Measurements from ENCODE around the gene TMPRSS2. TPM values are rescaled to one million over a fixed set of nuclear protein-coding genes. Genes with fewer than 3 reads are reported as not detected.

TMPRSS2 gene
- polyA plus RNA-seq (ENCODE audit: insufficient read length in 4 of 4), result 10 to 100 TPM; 33.0 to 46.1 (median 37.8) TPM

DNA sequence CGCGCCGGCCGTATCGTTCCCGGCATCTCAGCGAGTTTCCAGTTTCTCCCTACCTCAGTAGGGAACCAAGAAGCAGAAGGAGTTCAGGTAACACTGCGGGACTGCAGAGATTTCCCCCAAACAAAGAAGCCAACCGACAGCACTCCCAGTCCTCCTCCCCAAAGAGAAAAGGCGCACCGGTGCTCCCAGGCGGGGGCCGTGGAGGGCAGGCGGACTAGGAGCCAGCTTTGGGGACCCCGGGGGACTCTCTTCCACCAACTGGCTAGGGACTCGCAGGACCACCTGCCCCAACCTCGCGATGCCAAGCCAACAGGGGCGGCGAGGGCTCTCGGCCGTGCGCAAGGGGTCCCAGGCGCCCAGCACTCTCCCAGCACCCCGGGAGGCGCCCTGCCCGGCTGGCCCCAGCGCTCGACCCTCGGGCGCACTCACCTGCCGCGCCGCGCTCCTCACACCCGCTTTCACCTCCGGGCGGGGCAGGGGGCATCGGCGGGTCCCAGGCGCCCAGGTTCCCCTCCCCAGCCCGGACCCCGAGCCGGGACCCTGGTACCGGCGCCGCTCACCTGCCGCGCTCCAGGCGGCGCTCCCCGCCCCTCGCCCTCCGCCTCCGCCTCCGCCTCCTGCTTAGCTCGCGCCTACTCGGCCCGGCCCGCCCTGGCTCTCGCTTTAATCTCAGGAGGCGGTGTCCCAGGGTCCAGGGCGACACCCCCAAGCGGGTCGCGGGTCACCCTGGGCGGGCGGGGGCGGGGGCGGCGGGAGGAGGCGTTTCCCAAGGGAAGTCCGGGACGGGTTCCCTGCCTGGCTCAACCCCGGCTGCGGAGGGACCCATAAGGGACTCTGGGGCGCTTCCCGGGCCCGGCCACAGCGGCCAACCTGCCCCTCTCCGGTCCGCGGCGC is at the start of gene TMPRSS2:
TMPRSS2 (minus strand) TSS at position 638 of the 894 bp plus-strand sequence. CDS start 10,025 bp downstream, outside the sequence.
- DNase-seq (ENCODE audit: low read depth in 4 of 4, low spot score in 2 of 4), result no peak

DNA sequence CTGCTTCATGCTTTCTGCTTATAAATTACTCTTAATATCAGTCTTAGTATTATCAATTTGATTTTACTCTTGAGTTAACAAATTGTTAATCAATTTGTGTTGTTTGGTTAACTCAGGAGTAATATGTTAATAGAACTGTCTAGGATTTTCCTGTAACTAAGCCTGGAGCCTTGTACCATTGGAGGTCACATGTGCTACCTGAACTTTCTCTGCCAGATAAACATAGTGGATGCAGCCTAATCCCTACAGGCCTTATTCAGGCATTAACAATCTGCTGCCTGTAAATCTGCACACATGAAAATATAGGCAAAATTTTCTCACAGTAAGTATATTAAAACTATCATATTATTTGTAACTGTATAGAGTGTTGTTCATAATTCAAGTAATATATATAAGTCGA is 47.1 kb upstream of the TMPRSS2 start:
- no peak for DNase-seq (ENCODE audit: low read depth in 4 of 4, low spot score in 2 of 4)

DNA sequence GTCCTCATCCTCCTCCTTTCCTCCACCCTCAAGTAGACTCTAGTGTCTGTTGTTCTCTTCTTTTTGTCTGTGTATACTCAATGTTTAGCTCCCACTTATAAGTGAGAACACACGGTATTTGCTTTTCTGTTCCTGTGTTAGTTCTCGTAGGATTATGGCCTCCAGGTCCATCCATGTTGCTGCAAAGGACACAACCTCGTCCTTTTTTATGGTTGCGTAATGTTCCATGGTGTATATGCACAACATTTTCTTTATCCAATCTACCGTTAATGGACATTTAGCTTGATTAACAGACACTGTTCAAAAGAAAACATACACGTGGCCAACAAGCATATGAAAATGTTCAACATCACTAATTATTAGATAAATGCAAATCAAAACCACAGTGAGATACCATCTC is 44.3 kb upstream of the TMPRSS2 start:
- no peak for DNase-seq (ENCODE audit: low read depth in 4 of 4, low spot score in 2 of 4)

DNA sequence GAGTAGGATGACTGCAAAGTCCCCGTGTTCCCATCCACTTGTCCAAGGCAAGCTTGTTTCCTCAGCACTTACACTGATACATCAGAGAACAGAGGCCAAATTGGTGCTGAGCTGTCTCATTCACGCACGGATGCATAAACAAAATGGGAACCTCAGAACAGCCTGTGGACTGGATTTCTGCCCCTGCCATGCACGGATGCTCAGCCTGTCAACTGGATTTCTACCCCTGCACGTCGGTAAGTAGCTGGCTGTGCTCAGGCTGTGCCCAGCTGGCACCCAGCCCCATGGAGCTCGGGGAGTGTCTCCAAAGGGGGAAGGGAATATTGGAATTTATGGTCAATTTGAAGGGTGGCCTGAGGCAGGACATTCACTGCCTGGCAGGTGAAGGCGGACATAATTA is 40.8 kb upstream of the TMPRSS2 start:
- no peak for DNase-seq (ENCODE audit: low read depth in 4 of 4, low spot score in 2 of 4)

DNA sequence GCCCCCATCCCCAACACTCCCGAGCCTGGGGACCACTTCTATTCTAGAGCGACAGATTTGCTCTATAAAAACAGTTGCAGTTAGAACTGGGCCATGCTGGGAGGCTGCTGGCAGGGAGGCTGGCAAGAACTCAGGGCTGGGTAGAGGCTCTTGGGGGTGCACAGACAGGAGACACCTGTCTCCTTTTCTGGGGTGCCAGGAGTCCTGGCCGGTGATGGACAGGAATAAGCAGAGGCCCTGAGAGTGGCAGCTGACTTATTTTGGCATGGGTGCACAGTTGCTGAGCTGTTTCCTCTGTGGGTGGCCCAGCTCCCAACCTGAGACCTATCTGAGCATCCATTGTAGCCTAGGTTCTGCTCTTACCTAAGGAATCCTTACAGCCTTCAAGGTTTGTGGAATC is 39.2 kb upstream of the TMPRSS2 start:
- no peak for DNase-seq (ENCODE audit: low read depth in 4 of 4, low spot score in 2 of 4)

DNA sequence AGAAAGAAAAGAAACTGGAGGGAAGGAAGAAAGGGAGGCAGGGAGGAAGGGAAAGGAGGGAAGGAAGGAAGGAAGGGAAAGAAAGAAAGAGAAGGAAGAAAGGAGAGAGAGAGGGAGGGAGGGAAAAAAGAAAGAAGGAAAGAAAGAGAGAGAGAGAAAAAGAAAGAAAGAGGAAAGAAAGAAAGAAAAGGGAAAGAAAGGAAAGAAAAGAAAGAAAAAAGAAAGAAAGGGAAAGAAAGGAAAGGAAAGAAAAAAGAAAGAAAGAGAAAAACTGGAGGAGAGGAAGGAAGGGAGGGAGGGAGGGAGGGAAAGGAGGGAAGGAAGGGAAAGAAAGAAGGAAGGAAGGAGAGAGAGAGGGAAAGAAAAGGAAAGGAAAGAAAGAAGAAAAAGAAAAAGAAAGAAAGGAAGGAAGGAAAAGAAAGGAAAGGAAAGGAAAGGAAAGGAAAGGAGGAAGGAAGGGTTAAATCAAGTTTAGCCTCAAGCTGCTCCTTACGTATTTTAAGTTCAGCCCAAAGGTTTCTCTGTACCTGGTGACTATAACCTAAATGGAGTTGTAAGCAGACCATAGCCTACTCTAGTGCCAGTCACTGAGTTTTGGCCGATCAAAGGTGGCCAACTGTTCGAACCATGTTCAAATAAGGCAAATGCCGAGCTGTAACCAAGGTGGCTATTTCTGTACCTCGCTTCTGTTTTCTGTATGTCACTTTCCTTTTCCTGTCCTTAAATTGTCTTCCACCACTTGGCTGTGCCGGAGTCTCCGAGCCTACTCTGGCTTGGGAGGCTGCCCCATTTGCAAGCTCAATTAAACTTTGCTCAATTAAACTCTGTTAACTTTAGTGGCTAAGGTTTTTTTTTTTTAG is 37.8 kb upstream of the TMPRSS2 start:
- no peak for DNase-seq (ENCODE audit: low read depth in 4 of 4, low spot score in 2 of 4)

DNA sequence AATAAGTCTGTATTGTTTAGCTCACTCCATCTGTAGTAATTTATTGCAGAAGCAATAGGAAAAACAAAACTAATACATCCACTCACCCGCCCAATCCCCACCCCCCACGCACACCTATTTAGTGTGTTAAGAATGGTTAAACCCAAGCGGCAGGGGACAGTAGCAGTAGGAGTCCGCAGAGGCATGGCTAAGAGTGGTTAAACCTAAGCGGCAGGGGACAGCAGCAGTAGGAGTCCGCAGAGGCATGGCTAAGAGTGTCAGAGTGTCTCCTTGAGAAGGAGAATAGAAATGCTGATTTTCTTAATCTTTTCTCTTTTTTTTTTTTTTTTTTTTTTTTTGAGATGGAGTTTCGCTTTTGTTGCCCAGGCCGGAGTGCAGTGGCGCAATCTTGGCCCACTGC is 34.8 kb upstream of the TMPRSS2 start:
- DNase-seq (ENCODE audit: low read depth in 4 of 4, low spot score in 2 of 4), result no peak

DNA sequence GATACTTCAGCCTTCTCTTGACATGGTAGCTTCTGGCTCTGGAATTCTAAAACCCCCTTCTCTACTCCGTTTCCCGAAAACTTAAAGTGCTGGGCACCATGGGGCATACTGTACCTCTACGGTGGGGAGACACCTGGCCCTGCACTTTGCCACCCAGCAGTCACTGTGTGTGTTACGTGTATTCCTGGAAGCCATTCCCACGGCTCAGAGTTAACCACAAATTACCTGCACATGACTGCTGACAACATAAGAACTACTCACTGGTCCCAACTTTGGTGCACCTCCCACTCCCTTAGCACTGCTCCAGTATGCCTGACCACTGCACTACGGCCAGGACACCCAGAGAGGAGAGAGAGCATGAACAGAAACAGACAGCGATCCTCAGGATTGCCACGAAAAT is 29.4 kb upstream of the TMPRSS2 start:
- DNase-seq (ENCODE audit: low read depth in 4 of 4, low spot score in 2 of 4), result no peak

DNA sequence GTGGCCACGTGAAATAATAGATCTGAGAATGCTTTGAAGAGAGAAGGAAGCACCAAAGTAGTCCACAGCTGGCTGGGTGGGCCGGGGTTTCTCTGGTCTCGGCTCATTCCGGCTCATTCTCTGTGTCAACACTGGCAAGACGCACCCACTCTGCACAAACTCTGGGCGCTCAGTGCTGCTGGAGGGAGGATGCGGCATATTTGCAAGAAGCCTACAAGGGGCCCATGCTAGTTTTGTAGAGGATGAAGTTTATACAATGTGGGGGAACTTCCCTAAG is 28.8 kb upstream of the TMPRSS2 start:
- no peak for DNase-seq (ENCODE audit: low read depth in 4 of 4, low spot score in 2 of 4)

DNA sequence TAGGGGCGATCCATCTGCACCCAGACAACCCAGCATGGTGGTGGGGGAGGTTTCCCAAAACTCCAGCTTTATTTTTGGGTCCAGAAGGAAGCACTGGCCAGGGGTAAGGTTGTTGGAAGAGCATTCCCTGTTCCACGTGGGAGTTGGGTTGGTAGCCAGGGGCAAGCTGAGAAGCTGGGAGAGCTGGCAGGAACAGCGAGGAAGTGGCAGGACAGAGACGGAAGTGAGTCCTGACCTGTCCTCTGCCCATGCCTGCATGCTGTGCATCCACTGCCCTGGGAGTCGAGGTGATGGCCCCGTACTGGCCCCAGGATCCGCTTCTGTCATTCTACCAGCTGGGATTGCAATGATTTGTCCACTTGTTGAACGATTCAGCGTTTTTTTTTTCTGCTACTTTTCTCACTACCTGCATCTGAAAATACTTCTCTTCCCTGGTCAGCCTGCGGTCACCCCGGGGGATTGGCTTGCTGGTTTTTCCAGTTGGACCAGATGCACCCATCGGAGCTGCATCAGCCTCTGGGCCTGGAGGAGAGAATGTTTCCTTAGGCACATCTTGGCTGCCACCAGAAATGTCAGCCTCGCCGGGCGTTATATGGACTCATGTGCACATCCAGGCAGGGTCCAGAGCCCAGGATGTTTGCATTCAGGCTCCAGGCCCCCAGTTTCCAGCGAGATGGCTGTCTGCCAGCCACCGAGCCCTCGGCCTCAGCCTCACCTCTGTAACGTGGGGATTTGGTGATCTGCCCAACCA is 28.3 kb upstream of the TMPRSS2 start:
- no peak for DNase-seq (ENCODE audit: low read depth in 4 of 4, low spot score in 2 of 4)

DNA sequence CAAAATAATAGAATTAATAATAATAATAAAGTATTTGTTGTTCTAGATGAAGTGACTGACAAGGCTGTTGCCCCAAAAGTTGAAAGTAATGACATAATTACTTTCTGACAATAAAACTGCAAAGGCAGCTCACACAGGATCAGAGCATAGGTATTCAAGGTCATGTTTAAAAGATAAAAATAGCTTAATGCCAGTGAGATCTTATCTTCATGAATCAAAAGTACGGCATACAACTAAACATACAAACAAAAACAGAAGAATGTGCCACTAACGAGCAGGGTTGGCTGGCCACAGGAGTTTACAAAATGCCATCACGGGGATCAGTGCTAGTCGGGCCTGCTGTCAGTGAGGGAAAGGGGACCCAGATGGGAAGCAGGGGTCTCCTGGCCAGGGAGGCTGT is 22.4 kb upstream of the TMPRSS2 start:
- DNase-seq (ENCODE audit: low read depth in 4 of 4, low spot score in 2 of 4), result no peak

DNA sequence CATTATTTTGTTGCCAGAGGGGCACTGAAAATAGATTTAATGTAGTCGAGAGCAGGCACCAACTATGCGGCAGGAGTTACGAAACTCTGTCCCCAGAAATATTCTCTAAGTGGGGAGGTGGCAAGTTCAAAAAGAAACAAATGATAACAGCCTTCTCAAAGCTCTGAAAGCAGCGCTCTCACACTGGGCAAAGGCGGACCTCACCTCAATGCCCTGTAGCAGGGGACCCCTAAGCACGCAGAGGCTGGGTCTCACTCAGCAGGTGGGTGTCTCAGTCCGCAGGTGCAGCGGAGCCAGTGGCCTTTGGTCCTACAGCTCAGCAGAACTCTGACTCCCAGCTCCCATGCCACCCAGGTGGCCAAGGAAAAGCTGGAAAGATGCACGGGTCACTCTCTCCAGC is 21.8 kb upstream of the TMPRSS2 start:
- DNase-seq (ENCODE audit: low read depth in 4 of 4, low spot score in 2 of 4), result no peak

DNA sequence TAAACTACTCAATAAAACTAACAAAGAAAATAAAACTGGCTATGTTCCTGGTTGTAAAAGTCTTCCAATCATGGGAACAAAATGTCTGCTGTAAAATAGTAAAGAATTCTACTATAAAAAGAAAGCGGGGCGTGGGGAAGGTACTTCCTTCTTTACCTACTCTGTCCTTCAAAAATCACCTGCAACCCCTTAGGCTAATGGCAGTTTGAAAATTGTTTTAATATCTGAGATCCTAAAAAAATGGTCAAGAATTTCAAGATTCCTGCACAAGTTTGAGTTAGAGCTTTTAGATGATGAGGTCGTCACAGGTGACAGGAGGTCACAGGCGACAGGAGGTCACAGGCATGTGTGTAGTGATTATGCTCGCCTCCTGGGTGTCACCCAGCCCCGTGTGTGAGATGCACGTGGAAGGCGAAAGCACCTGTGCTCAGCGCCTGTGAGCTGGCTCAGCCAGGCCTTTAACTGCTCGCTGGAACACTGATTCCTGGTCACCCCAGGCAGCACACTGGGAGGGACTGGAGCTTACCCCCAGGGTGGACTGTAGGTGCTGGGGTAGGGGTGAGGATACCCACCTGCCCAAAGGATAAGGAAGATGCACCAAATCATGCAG is 18.6 kb upstream of the TMPRSS2 start:
- no peak for DNase-seq (ENCODE audit: low read depth in 4 of 4, low spot score in 2 of 4)

DNA sequence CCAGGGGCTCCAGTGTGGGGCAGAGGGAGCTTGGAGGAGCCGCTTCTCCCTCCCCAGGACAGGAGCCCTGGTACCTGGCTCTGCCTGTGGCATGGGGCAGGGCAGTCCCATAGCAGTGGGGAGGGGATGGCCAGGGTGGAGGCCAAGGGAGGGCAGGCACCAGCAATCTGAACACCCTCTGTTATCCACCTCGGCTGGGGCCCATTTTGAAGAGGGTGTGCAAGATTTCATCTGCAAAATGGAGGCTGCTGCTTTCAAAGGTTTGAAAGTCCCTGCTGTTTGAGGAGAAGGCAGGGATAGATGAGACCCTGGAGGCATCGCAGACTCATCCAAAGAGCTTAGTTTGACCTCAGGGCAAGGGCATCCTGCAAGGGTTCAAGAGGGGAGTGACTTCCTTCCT is 15.2 kb upstream of the TMPRSS2 start:
- no peak for DNase-seq (ENCODE audit: low read depth in 4 of 4, low spot score in 2 of 4)

DNA sequence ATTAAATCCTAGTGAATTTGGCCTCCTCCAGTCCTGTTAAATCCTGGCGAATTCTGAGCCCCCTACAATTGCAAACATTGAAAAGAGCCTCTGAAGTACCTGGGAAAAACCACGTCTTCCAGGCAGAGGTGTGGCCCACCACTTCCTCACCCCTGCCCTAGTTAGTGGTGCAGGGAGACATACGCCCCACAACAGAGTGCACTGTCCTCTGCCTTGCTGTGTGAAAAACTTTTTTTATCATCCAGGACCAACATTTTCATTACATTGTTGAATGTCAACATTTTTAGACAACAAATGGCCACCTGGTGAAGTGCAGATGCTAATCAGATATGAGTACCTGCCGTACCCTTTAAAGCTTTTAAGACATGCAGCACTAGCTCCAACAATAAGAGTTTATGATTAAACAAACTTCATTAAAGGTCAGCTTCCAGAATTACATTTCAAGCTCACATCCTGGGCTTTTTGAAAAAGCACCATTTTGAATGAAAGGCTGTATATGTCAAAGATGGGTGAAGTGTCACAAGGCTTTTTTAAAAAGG is 13.6 kb upstream of the TMPRSS2 start:
- DNase-seq (ENCODE audit: low read depth in 4 of 4, low spot score in 2 of 4), result no peak

DNA sequence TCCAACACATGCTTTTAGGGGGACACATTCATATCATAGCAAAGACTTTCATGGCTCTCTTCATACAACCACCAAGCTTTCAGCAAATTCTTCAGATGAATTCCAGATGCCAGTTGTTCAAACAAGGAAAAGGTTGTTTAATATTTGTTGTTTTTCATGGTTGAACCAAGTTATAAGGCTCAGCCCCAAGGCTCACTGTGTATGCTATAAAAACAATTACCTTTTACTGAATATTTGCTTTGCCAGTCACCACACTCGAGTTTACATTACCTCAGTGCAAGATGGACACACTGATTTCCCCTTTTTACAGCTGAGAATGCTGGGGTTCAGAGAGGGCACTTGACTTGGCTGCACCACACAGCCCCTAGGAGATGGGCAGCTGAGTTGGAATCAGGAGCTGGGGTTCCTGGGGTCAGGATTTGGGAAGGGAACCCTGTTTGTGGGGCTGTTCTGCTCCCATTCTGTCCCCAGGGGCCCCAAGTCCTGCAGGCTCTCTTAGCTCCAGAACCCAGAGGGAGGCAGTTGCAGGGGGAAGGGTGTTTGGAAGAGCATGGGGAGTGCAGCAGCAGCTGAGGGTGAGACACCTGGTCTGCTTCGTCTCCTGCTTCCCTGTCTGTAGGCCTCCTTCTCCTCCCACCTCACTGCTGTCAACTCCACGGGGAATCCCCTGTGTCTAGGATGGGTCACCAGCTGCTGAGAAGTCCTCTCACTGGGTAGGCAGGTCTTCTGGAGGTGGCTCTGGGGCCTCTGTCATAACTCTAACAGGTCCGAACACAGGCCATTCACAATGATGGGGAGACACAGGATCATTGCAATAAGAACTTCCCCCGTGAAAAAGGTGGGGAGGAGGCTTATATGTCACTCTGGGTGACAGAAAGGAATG is 12.8 kb upstream of the TMPRSS2 start:
- no peak for DNase-seq (ENCODE audit: low read depth in 4 of 4, low spot score in 2 of 4)

DNA sequence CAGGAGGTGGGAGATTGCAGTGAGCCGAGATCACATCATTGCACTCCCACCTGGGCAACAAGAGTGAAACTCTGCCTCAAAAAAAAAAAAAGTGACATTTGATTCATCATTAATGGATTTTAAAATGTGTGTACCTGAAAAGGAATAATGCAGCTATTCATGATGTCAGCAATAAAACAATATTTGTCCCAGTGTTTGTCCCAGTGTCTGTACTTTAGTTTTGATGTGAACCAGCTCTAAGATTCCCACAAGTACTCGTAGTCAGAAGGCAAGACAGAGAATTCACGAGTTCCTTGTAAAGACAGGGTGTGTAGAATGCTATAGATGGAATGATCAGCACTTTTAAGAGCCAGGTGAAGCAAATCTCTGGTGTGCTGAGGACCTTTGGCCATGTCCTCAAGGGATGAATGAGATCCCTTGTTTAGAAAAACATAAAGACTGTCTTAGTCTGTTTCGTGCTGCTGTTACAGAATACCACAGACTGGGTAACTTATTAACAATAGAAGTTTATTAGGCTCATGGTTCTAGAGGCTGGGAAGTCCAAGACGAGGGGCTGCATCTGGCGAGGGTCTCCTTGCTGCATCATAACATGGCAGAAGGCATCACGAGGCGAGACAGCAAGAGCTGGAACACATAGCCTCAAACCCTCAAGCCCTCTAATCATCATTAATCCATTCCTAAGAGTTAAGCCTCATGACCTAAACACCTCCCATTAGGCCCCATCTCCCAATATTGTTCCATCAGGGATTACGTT is 12.0 kb upstream of the TMPRSS2 start:
- DNase-seq (ENCODE audit: low read depth in 4 of 4, low spot score in 2 of 4), result no peak

DNA sequence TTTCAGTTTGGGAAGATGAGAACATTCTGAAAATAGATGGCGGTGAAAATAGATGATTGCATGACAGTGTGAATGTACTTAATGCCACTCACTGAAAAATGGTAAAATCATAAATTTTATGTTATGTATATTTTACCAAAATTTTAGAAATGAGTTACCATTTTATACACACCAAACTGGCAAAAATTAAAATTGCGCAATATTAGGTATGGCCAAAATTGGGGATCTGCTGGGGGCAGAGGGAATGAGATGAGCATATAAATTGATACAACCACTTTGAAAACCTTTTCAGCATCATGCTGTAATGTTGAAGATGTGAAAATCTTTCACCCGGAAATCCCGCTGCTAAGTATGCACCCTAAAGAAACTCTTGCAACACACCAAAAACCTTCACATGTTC is 10.8 kb upstream of the TMPRSS2 start:
- DNase-seq (ENCODE audit: low read depth in 4 of 4, low spot score in 2 of 4), result no peak

DNA sequence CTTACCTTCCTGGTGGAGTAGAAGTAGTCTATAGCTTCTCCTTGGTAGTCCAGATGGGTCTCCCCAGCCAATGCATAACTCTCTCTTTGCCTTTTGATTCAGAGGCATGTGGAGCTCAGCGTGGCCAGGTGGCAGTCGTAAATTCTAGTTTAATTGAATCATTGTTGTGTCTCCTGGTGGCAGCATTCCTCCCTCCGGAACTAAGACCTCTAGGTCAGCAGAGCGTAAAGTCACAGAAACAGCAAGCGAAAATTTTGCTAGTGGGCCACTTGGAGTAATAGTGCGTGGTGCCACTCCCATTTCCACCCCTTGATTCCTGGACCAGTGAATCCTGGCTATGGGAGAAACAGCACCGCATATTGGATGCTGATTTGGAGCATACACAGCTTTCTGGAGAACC is 3.9 kb upstream of the TMPRSS2 start:
- peak in 1 of 4 donors; percentile 41 for DNase-seq (ENCODE audit: low read depth in 4 of 4, low spot score in 2 of 4)
